ENCODE results near the gene OR1L6. TPM values are rescaled to one million over a fixed set of nuclear protein-coding genes. Genes with fewer than 3 reads are reported as not detected.

Gene OR1L6
- polyA plus RNA-seq, 1 donor from 2014 or later, result not detected

- no peak within 1 kb of the TSS for H2AFZ ChIP-seq (ENCODE audit: low read depth, low read length)
- no peak for TF ChIP-seq EP300 (conservative IDR thresholded peaks at IDR 0.05; ENCODE audit: poor library complexity, severe bottlenecking)
- no peak for TF ChIP-seq CTCF (IDR thresholded peaks at IDR 0.05; ENCODE audit: poor library complexity, severe bottlenecking)
- TF ChIP-seq RAD21 (conservative IDR thresholded peaks at IDR 0.05), result no peak
- no peak for TF ChIP-seq REST (IDR thresholded peaks at IDR 0.05; ENCODE audit: borderline replicate concordance)
- no peaks in the 10 kb centered on the region for H3K9me2 ChIP-seq (ENCODE audit: insufficient read depth, low read length)
- H3K27me3 ChIP-seq (ENCODE audit: insufficient read depth, low read depth, low read length), result no peaks in the 10 kb centered on the region
- no peaks in the 10 kb centered on the region for H3K36me3 ChIP-seq (ENCODE audit: insufficient read depth, low read length)
- no peak within 1 kb of the TSS for H3K9ac ChIP-seq (ENCODE audit: low read length)
- H3K27ac ChIP-seq (ENCODE audit: low read length), result no peak within 1 kb of the TSS
- H3F3A ChIP-seq (ENCODE audit: insufficient read depth, low read length, poor library complexity, severe bottlenecking), result no peaks in the 10 kb centered on the region
- no peak within 1 kb of the TSS for H3K4me3 ChIP-seq (ENCODE audit: low read length)
- H3K9me3 ChIP-seq (ENCODE audit: low read length), result no peaks in the 10 kb centered on the region
- H4K20me1 ChIP-seq (ENCODE audit: insufficient read depth), result no peaks in the 10 kb centered on the region
- H3K4me2 ChIP-seq (ENCODE audit: low read length), result no peak within 1 kb of the TSS
- no peaks in the 10 kb centered on the region for H3K79me2 ChIP-seq (replicated peaks; ENCODE audit: insufficient read depth, low read length)
Measured at GRCh38 chr9:122788831-122789230, 46.7 kb downstream of the OR1L6 start, which contains the start of gene OR5C1. Gene OR5C1, plus strand, starts transcription at chr9:122788933. Its CDS starts 0 bp downstream, at chr9:122788933.

GRCh38 chr9:122789256-122790046, 47.3 kb downstream of the OR1L6 start:
- Histone ChIP-seq H3K9me3 (ENCODE audit: low read length) (no peaks in the 10 kb centered on the region), H3K36me3 (ENCODE audit: insufficient read depth, low read length) (no peaks in the 10 kb centered on the region), H3F3A (ENCODE audit: insufficient read depth, low read length, poor library complexity, severe bottlenecking) (no peaks in the 10 kb centered on the region), H3K27ac (ENCODE audit: low read length) (no peak overlapping the region), H3K4me3 (ENCODE audit: low read length) (no peak overlapping the region), H2AFZ (ENCODE audit: low read depth, low read length) (no peak overlapping the region), H3K9ac (ENCODE audit: low read length) (no peak overlapping the region), H3K79me2 (replicated peaks; ENCODE audit: insufficient read depth, low read length) (no peaks in the 10 kb centered on the region), H4K20me1 (ENCODE audit: insufficient read depth) (no peaks in the 10 kb centered on the region), H3K27me3 (ENCODE audit: insufficient read depth, low read depth, low read length) (no peaks in the 10 kb centered on the region), H3K9me2 (ENCODE audit: insufficient read depth, low read length) (no peaks in the 10 kb centered on the region), H3K4me2 (ENCODE audit: low read length) (no peak overlapping the region)
- TF ChIP-seq RAD21 (conservative IDR thresholded peaks at IDR 0.05) (no peak), CTCF (IDR thresholded peaks at IDR 0.05; ENCODE audit: poor library complexity, severe bottlenecking) (no peak)

All from neural cell (in vitro differentiated cells).